Peyer's patch (tissue), 4 donors: Measurements from ENCODE around the gene L1CAM. TPM values are rescaled to one million over a fixed set of nuclear protein-coding genes. Genes with fewer than 3 reads are reported as not detected.

Experiments used
- DNase-seq, 3 donors: peaks; one replicate each; pipeline ENCODE4 v3.0.0-alpha.2; 2017 to 2019
- H3K27ac ChIP-seq, 4 donors: fragments of 200-600 bp; sonication (generic); one replicate each; pipeline ENCODE4 v1.5.1; 2016 to 2019
- H3K27me3 ChIP-seq, 2 donors: fragments of 200-600 bp; sonication (generic); one replicate each; pipeline ENCODE4 v1.5.1; 2019
- H3K36me3 ChIP-seq, 3 donors: fragments of 200-600 bp; sonication (generic); one replicate each; pipeline ENCODE4 v1.5.1; 2016 to 2019
- H3K4me1 ChIP-seq, 4 donors: fragments of 200-600 bp; sonication (generic); one replicate each; pipeline ENCODE4 v1.5.1; 2016 to 2019
- H3K4me3 ChIP-seq, 4 donors: fragments of 200-600 bp; sonication (generic); 1 replicate in 3 of 4; 2 replicates in 1 of 4; pipeline ENCODE4 v1.5.1; 2016 to 2019; ENCODE audit warnings: mild to moderate bottlenecking in 1 of 4
- H3K9me3 ChIP-seq, 4 donors: fragments of 200-600 bp; sonication (generic); one replicate each; pipeline ENCODE4 v1.5.1; 2016 to 2019; ENCODE audit warnings: mild to moderate bottlenecking in 1 of 4
- CTCF ChIP-seq, 6 experiments: fragments of 450-650 bp in 4 of 6; fragments of 200-600 bp in 2 of 6; sonication (generic) in 1 of 6; IDR thresholded peaks; one replicate each; pipeline ENCODE4 v1.5.1; 2017 to 2019; ENCODE audit warnings: antibody characterized with exemption in 6 of 6, mild to moderate bottlenecking in 3 of 6, moderate library complexity in 1 of 6
- POLR2A ChIP-seq, 2 donors: fragments of 450-650 bp; IDR thresholded peaks; one replicate each; pipeline ENCODE4 v1.5.1; 2017; ENCODE audit warnings: antibody characterized with exemption in 2 of 2, mild to moderate bottlenecking in 2 of 2, moderate library complexity in 2 of 2
- total RNA-seq, 4 donors: library from RNA; depleted of rRNA; stranded (reverse); fragments of >200 nt; gene quantifications; one replicate each; pipeline ENCODE4 v1.1.0, GENCODE V29; 2016

Gene L1CAM
- total RNA-seq, 4 donors from 2014 or later = 1.8 to 7.4 (median 4.6) TPM

DNA sequence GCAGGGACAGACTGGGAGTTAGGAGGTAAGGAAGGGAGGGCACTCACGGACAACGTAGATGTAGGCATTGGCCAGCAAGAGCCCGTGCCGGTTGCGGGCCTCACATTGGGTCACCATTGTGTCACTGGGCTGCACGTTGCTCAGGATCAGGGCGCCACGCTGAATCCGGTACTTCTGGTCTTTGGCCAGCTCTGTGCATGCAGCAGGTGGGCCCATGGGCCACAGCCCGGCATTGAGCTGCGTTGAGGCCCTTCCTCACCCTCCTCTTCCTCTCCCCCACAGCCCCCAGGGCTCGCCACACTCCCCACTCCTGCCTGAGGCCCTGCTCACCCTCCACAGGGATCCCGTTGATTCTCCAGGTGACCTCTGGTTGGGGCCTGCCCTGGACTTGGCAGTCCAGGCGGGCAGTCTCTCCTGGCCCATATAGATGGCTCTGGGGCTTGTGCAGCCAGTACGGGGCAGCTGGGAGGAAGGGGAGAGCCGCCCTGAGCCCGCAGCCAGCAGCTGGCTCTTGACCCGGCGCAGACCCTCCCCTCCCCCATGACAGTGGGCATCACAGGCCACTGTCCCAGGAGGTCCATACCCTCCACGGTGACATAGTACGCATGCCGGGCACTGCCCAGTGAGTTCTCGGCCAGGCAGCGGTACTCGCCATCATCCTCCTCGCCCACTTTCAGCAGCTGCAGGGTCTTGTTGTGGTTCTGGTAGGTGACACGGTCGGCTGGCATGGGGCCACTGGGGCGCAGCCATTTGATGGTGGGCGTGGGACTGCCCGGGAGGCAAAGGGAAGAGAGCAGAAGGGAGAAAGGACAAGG, 16.3 kb downstream of the L1CAM start:
- no peaks in the 10 kb centered on the region for H3K27me3 ChIP-seq
- H3K4me3 ChIP-seq = no peak overlapping the region
- DNase-seq = no peak
- H3K9me3 ChIP-seq = no peaks in the 10 kb centered on the region
- H3K4me1 ChIP-seq = no peaks in the 10 kb centered on the region
- no peak for TF ChIP-seq POLR2A (IDR thresholded peaks at IDR 0.05)
- TF ChIP-seq CTCF (IDR thresholded peaks at IDR 0.05) = no peak
- H3K36me3 ChIP-seq = no peaks in the 10 kb centered on the region
- H3K27ac ChIP-seq = no peak overlapping the region

DNA sequence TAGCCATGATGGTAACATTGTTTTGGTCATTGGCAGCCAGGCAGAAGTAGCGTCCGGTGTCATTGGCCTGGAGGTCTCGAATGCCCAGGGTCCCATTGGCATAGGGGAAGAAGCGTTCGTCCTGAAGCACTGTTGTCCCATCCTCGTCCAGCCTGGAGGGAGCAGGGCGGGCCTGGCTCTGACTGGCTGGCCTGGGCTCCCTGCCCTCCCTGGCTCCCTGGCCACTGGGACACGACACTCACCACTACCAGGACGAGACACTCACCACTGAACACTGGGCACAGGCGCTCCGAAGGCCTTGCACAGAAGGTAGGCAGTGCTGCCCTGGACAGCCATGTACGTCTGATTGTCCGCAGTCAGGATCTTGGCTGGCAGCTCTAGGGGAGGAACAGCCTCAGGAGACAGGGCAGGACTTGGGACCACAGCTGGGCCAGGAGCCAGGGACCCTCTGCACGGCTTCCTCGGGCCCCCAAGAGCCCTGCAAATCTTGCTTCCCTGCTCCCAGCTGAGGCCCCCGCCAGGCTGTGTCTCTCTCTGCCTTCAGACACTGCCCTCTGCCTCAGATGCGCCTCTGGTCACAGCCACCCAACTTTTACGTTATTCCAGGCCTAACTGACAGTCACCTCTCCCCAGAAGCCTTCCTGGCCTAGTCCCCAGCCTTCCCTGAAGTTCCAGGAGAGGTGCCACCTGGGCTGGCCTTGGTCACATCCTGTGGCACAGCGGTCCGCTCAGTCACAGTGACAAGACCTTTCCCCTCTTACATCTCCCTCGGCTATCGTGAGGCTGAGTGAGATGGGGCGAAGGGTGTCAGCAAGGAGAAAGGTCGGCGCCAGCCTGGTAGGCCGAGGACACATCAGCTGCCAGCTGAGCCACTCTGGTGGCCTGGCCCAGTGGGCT, 17.1 kb downstream of the L1CAM start:
- H3K27me3 ChIP-seq = no peaks in the 10 kb centered on the region
- no peaks in the 10 kb centered on the region for H3K4me1 ChIP-seq
- no peak for DNase-seq
- H3K27ac ChIP-seq = no peak overlapping the region
- H3K36me3 ChIP-seq = no peaks in the 10 kb centered on the region
- H3K4me3 ChIP-seq = no peak overlapping the region
- no peak for TF ChIP-seq POLR2A (IDR thresholded peaks at IDR 0.05)
- TF ChIP-seq CTCF (IDR thresholded peaks at IDR 0.05) = no peak
- no peaks in the 10 kb centered on the region for H3K9me3 ChIP-seq

- Histone ChIP-seq H3K9me3 (no peaks in the 10 kb centered on the region), H3K36me3 (no peaks in the 10 kb centered on the region), H3K4me3 (no peak overlapping the region), H3K27ac (no peak overlapping the region), H3K4me1 (no peaks in the 10 kb centered on the region), H3K27me3 (no peaks in the 10 kb centered on the region)
- DNase-seq = no peak
- TF ChIP-seq POLR2A (IDR thresholded peaks at IDR 0.05) (no peak), CTCF (IDR thresholded peaks at IDR 0.05) (no peak)
Measured at GRCh38 chrX:153867671-153868070, 18.3 kb downstream of the L1CAM start.

DNA sequence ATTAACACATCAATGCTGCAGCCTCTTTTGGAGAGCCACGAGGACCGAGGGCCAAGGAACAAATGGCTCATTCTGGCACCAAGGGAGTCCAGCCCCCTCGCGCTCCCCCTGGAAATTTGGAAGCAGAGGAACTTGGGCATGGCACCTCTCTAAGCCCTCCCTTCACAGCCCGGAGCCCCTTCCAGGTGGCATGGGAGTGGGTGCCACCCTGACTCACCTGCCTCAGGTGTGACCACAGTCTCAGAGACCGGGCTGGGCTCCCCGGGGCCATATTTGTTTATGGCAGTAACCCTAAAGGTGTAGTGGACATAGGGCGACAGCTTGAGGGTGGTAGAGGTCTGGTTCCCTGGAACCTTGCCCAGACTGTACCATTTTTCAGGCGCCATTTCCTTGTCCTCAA, 18.8 kb downstream of the L1CAM start:
- H3K36me3 ChIP-seq = no peaks in the 10 kb centered on the region
- H3K27ac ChIP-seq = no peak overlapping the region
- H3K9me3 ChIP-seq = no peaks in the 10 kb centered on the region
- no peak overlapping the region for H3K4me3 ChIP-seq
- TF ChIP-seq POLR2A (IDR thresholded peaks at IDR 0.05) = no peak
- no peaks in the 10 kb centered on the region for H3K4me1 ChIP-seq
- no peak for DNase-seq
- H3K27me3 ChIP-seq = no peaks in the 10 kb centered on the region

DNA sequence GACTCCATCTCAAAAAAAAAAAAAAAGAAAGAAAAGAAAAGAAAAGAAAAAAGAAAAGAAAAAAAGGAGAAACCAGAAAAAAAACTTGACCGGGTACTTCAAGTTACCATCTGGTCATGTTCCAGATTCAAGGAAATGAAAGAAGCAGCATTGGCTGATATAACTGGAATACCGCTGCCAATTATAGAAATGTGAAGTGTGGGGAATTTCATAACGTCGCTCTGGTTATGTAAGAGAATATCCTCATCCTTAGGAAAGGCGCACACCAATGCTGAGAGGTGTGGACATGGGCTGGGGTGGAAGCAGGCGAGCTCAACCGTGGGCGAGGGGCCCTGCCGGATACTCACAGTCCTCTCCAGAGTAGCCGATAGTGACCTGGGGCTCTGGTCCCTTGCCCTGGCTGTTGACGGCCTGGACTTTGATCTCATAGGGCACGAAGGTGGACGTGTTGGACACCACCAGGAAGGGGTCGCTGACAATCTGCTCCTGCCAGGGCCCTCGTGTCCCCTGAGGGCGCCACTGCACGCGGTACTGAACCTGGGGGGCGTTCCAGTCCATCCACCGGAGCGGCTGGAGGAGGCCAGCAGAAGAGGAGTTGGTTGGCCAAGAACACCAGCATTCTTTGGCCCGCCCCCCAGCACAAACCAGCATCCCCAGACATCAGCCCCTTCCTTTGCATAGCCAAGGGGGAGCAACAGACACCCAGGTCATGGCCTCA, 19.5 kb downstream of the L1CAM start:
- no peak for TF ChIP-seq CTCF (IDR thresholded peaks at IDR 0.05)
- TF ChIP-seq POLR2A (IDR thresholded peaks at IDR 0.05) = no peak
- Histone ChIP-seq H3K9me3 (no peaks in the 10 kb centered on the region), H3K27ac (no peak overlapping the region), H3K4me1 (no peaks in the 10 kb centered on the region), H3K36me3 (no peaks in the 10 kb centered on the region), H3K4me3 (no peak overlapping the region), H3K27me3 (no peaks in the 10 kb centered on the region)
- DNase-seq = no peak
